IMR-90 (cell line): ENCODE measurements around the gene CD36. TPM values are rescaled to one million over a fixed set of nuclear protein-coding genes. Genes with fewer than 3 reads are reported as not detected.
A peak's percentile ranks its signal among the peaks of the same experiment; 100 is the strongest.

ENCODE experiments used
- ATAC-seq: fragments of 200-7000 bp; cut with Tn5 transposase; 2 replicates; pipeline ENCODE4 v1.9.1; 2020; ENCODE audit warnings: low read depth, mild to moderate bottlenecking, moderate library complexity
- BruUV-seq: library from RNA; stranded (reverse); fragments of 400-500 nt; replicated peaks from 2 replicates; lab custom pipeline; 2021; lab: Mats Ljungman, UMichigan
- CTCF ChIA-PET: fragments of 300-600 bp; formaldehyde crosslinking; extraction: SDS; loops from one replicate; lab custom pipeline; 2021; ENCODE audit warnings: antibody characterized with exemption; lab: Yijun Ruan, JAX
- POLR2A ChIA-PET: fragments of 300-600 bp; sonication (Branson Sonifier 250); formaldehyde crosslinking; loops from one replicate; lab custom pipeline; 2022; ENCODE audit warnings: antibody characterized with exemption; ENCODE audit not compliant: unreplicated experiment; lab: Charles Lee
- DNase-seq: peaks from one replicate; pipeline ENCODE4 v3.0.0; 2013
- H2AFZ ChIP-seq: replicated peaks from 2 replicates; pipeline ENCODE3; 2013; ENCODE audit warnings: low read length, mild to moderate bottlenecking; ENCODE audit not compliant: poor library complexity
- H2AK5ac ChIP-seq: 2 replicates; pipeline ENCODE4 v1.6.1; 2013; ENCODE audit warnings: low read depth, low read length, inconsistent platforms
- H2AK9ac ChIP-seq: replicated peaks from 2 replicates; pipeline ENCODE3; 2013; ENCODE audit warnings: mild to moderate bottlenecking, low read depth, low read length, moderate library complexity; ENCODE audit not compliant: poor library complexity
- H2BK120ac ChIP-seq: 2 replicates; pipeline ENCODE4 v1.6.1; 2013; ENCODE audit warnings: low read depth, low read length, inconsistent platforms
- H2BK15ac ChIP-seq: 3 replicates; pipeline ENCODE4 v1.6.1; 2013; ENCODE audit warnings: low read depth, low read length, inconsistent platforms
- H2BK20ac ChIP-seq: 2 replicates; pipeline ENCODE4 v1.6.1; 2013; ENCODE audit warnings: low read depth, mild to moderate bottlenecking, inconsistent platforms, low read length, moderate library complexity
- H2BK5ac ChIP-seq: 2 replicates; pipeline ENCODE4 v1.6.1; 2013; ENCODE audit warnings: mild to moderate bottlenecking, low read depth, low read length, inconsistent platforms; ENCODE audit not compliant: poor library complexity, severe bottlenecking
- H3K14ac ChIP-seq: replicated peaks from 2 replicates; pipeline ENCODE4 v1.6.1; 2013; ENCODE audit warnings: low read depth, low read length, inconsistent platforms
- H3K18ac ChIP-seq: 2 replicates; pipeline ENCODE4 v1.6.1; 2013; ENCODE audit warnings: low read depth, low read length, control low read depth
- H3K23ac ChIP-seq: 2 replicates; pipeline ENCODE4 v1.6.1; 2013; ENCODE audit warnings: low read depth, low read length, inconsistent platforms
- H3K27ac ChIP-seq: 2 replicates; pipeline ENCODE4 v1.5.1; 2013; ENCODE audit warnings: mild to moderate bottlenecking, control low read depth, low read length; ENCODE audit not compliant: insufficient read depth
- H3K27me3 ChIP-seq: 2 replicates; pipeline ENCODE4 v1.6.1; 2013; ENCODE audit warnings: low read length; ENCODE audit not compliant: control insufficient read depth, insufficient read depth
- H3K36me3 ChIP-seq: 2 replicates; pipeline ENCODE4 v1.6.1; 2013; ENCODE audit warnings: low read length, mixed read lengths; ENCODE audit not compliant: control insufficient read depth, insufficient read depth
- H3K4ac ChIP-seq: 2 replicates; pipeline ENCODE4 v1.6.1; 2013; ENCODE audit warnings: low read depth, low read length, inconsistent platforms
- H3K4me1 ChIP-seq: 2 replicates; pipeline ENCODE4 v1.6.1; 2013; ENCODE audit warnings: low read length, mixed read lengths; ENCODE audit not compliant: control insufficient read depth, insufficient read depth
- H3K4me2 ChIP-seq: 2 replicates; pipeline ENCODE4 v1.6.1; 2013; ENCODE audit warnings: low read depth, mild to moderate bottlenecking, control low read depth, low read length, moderate library complexity
- H3K4me3 ChIP-seq: 2 replicates; pipeline ENCODE4 v1.5.1; 2013; ENCODE audit warnings: low read depth, mild to moderate bottlenecking, control low read depth, low read length, moderate library complexity; ENCODE audit not compliant: insufficient read depth
- H3K56ac ChIP-seq: 2 replicates; pipeline ENCODE4 v1.6.1; 2013; ENCODE audit warnings: low read length, inconsistent platforms; ENCODE audit not compliant: insufficient read depth; ENCODE audit errors: extremely low read depth
- H3K79me1 ChIP-seq, 2 experiments: 2 replicates each; pipeline ENCODE4 v1.6.1; 2013; ENCODE audit warnings: low read length in 2 of 2, inconsistent platforms in 1 of 2, low read depth in 1 of 2
- H3K9ac ChIP-seq: 2 replicates; pipeline ENCODE4 v1.6.1; 2013; ENCODE audit warnings: low read depth, low read length, control low read depth
- H3K9me1 ChIP-seq: 2 replicates; pipeline ENCODE4 v1.6.1; 2013; ENCODE audit warnings: low read length, inconsistent platforms; ENCODE audit not compliant: insufficient read depth
- H3K9me3 ChIP-seq: 2 replicates; pipeline ENCODE4 v1.6.1; 2013; ENCODE audit warnings: low read length; ENCODE audit not compliant: control insufficient read depth, insufficient read depth
- H4K20me1 ChIP-seq: 2 replicates; pipeline ENCODE4 v1.6.1; 2013; ENCODE audit warnings: low read length, inconsistent platforms; ENCODE audit not compliant: insufficient read depth
- H4K5ac ChIP-seq: 2 replicates; pipeline ENCODE4 v1.6.1; 2013; ENCODE audit warnings: mild to moderate bottlenecking, low read depth, low read length, control low read depth
- H4K8ac ChIP-seq, 2 experiments: 2 replicates each; pipeline ENCODE4 v1.6.1; 2013; ENCODE audit warnings: low read depth in 2 of 2, low read length in 2 of 2, control low read depth in 1 of 2, inconsistent platforms in 1 of 2
- H4K91ac ChIP-seq: 2 replicates; pipeline ENCODE4 v1.6.1; 2013; ENCODE audit warnings: low read depth, low read length, inconsistent platforms; ENCODE audit not compliant: insufficient read depth
- BHLHE40 ChIP-seq: fragments of 150-350 bp; IDR thresholded peaks from 2 replicates; pipeline ENCODE4 v1.6.1; 2016; ENCODE audit warnings: mild to moderate bottlenecking, low read depth, low read length
- CEBPB ChIP-seq: IDR thresholded peaks from 2 replicates; pipeline ENCODE4 v1.6.1; 2012; ENCODE audit warnings: low read depth, low read length, improper control_type of control experiment
- CHD1 ChIP-seq: IDR thresholded peaks from 2 replicates; pipeline ENCODE4 v1.6.1; 2012; ENCODE audit warnings: low read depth, low read length, improper control_type of control experiment
- CTCF ChIP-seq: conservative IDR thresholded peaks from 2 replicates; pipeline ENCODE4 v1.5.1; 2012; ENCODE audit warnings: mild to moderate bottlenecking, low read depth, low read length, improper control_type of control experiment
- ELK1 ChIP-seq: fragments of 150-350 bp; IDR thresholded peaks from 2 replicates; pipeline ENCODE4 v1.6.1; 2016; ENCODE audit warnings: low read depth, mild to moderate bottlenecking, low read length, moderate library complexity, borderline replicate concordance
- FOS ChIP-seq: fragments of 150-350 bp; IDR thresholded peaks from 2 replicates; pipeline ENCODE4 v1.6.1; 2016; ENCODE audit warnings: low read depth, low read length
- MAFK ChIP-seq: IDR thresholded peaks from 2 replicates; pipeline ENCODE4 v1.6.1; 2012; ENCODE audit warnings: low read depth, low read length, improper control_type of control experiment
- MXI1 ChIP-seq: IDR thresholded peaks from 2 replicates; pipeline ENCODE4 v1.6.1; 2012; ENCODE audit warnings: low read depth, mild to moderate bottlenecking, low read length, moderate library complexity, borderline replicate concordance
- NFE2L2 ChIP-seq: fragments of 150-350 bp; IDR thresholded peaks from 2 replicates; pipeline ENCODE4 v1.6.1; 2016; ENCODE audit warnings: low read depth, mild to moderate bottlenecking, low read length
- POLR2A ChIP-seq: IDR thresholded peaks from 2 replicates; pipeline ENCODE4 v1.6.1; 2012; ENCODE audit warnings: mild to moderate bottlenecking, low read depth, low read length
- RCOR1 ChIP-seq: IDR thresholded peaks from 2 replicates; pipeline ENCODE4 v1.6.1; 2012; ENCODE audit warnings: mild to moderate bottlenecking, low read length, improper control_type of control experiment; ENCODE audit not compliant: insufficient replicate concordance
- RFX5 ChIP-seq: IDR thresholded peaks from 2 replicates; pipeline ENCODE4 v1.8.0; 2012; ENCODE audit warnings: low read depth, mild to moderate bottlenecking, low read length, moderate library complexity
- SMC3 ChIP-seq: fragments of 150-350 bp; IDR thresholded peaks from 2 replicates; pipeline ENCODE4 v1.6.1; 2016; ENCODE audit warnings: low read depth, mild to moderate bottlenecking, antibody characterized with exemption, low read length, moderate library complexity
- USF2 ChIP-seq: fragments of 150-350 bp; IDR thresholded peaks from 2 replicates; pipeline ENCODE4 v1.6.1; 2017; ENCODE audit warnings: mild to moderate bottlenecking, antibody characterized with exemption, low read length, low read depth
- WGBS, 2 experiments: methylation state at CpG; one replicate each; pipeline versions ENCODE4 v1.1.5 to v1.1.7; 2013; ENCODE audit warnings: missing lambda C conversion rate in 2 of 2; ENCODE audit not compliant: insufficient read length in 1 of 2; ENCODE audit errors: extremely low coverage in 2 of 2; 5-methylcytosine and 5-hydroxymethylcytosine counted together
- dilution Hi-C: fragments of 300-500 bp; cut with HindIII; formaldehyde crosslinking; loops from one replicate; pipeline ENCODE4 v1.14.3; 2018; ENCODE audit warnings: low sequenced_read_pairs; ENCODE audit not compliant: unreplicated experiment
- in situ Hi-C: fragments of 300-500 bp; cut with MboI; formaldehyde crosslinking; loops from 3 replicates; pipeline ENCODE4 v1.14.3; 2019; ENCODE audit warnings: low sequenced_read_pairs, inconsistent platforms, mixed read lengths
- intact Hi-C: fragments of 100-400 bp; cut with micrococcal nuclease; formaldehyde crosslinking; loops from 2 replicates; pipeline ENCODE4 v1.10.0; 2022
- polyA plus RNA-seq, 3 experiments: library from polyadenylated mRNA; depleted of rRNA; stranded (reverse); fragments of >200 nt; gene quantifications; 2 replicates each; pipeline ENCODE4 v1.2.3, GENCODE V29; 2012; ENCODE audit warnings: low replicate concordance in 1 of 3
- total RNA-seq: library from RNA; depleted of rRNA; stranded (reverse); fragments of >200 nt; gene quantifications from 2 replicates; pipeline ENCODE4 v1.2.3, GENCODE V29; 2012

Gene CD36
- total and polyA plus RNA-seq, 2 of the 4 experiments (the other 2 are of a cell fraction): 0.19 to 0.54 TPM

- Histone ChIP-seq H3K18ac (no peak overlapping the region; the same call in 1 of the 2 replicates), H3K4me1 (no peaks in the 10 kb centered on the region), H3K27me3 (no peaks in the 10 kb centered on the region), H3K4me3 (no peak overlapping the region), H3K4ac (no peak overlapping the region), H3K14ac (no peak overlapping the region), H3K9me1 (no peaks in the 10 kb centered on the region), H2BK15ac (no peak overlapping the region), H3K56ac (no peak overlapping the region), H4K91ac (no peak overlapping the region), H2AK9ac (no peak overlapping the region), H4K8ac (peak overlapping the region in 1 of 2 experiments; percentile 39; a peak in 1 of 4 replicates), H3K79me1 (no peaks in the 10 kb centered on the region), H2BK20ac (no peak overlapping the region), H2AFZ (no peak overlapping the region), H3K27ac (no peak overlapping the region), H4K20me1 (no peaks in the 10 kb centered on the region), H2BK5ac (no peak overlapping the region), H3K9ac (no peak overlapping the region), H4K5ac (no peak overlapping the region), H3K9me3 (no peaks in the 10 kb centered on the region), H3K36me3 (no peaks in the 10 kb centered on the region), H3K4me2 (no peak overlapping the region), H3K23ac (no peak overlapping the region), H2BK120ac (no peak overlapping the region), H2AK5ac (no peak overlapping the region)
- WGBS, 2 experiments: no CpG with 5 or more reads among the region's 2 CpGs
- no peak for TF ChIP-seq CEBPB
- TF ChIP-seq RCOR1: no peak
- TF ChIP-seq USF2: no peak
- no peak for TF ChIP-seq ELK1
- no peak for TF ChIP-seq CTCF
- no peak for TF ChIP-seq POLR2A
- TF ChIP-seq FOS: no peak
- no peak for TF ChIP-seq SMC3
- TF ChIP-seq MAFK: no peak
- no peak for TF ChIP-seq BHLHE40
- TF ChIP-seq CHD1: no peak
- no peak for TF ChIP-seq RFX5
- no peak for TF ChIP-seq NFE2L2
- no peak for TF ChIP-seq MXI1
- ChIA-PET POLR2A (no interaction called here), CTCF (interaction anchor here (1.0 to 3.7 kb wide), 2 partner anchors 237 to 570 kb away, joined by 3 to 15 read pairs; no protein-coding TSS in a partner anchor)
- in situ Hi-C loops: loop anchor here (25.0 kb wide), 1 partner anchor 578 kb away; no protein-coding TSS in a partner anchor
- no TSS peak for BruUV-seq
- DNase-seq: no peak
- ATAC-seq: no peak
- dilution Hi-C loops: no loop called here
- intact Hi-C loops: no loop called here
These were observed 27.1 kb downstream of the CD36 start for GRCh38 chr7:80665526-80665925.
